Mesenchymal stem cell (in vitro differentiated cells and primary cell): ENCODE data around the gene KCNN4.

Experiments used
- DNase-seq: peaks from one replicate; pipeline ENCODE4 v3.0.0-alpha.2; 2013
- H2AFZ ChIP-seq: one replicate; pipeline ENCODE4 v1.6.1; 2013; ENCODE audit warnings: low read depth, mild to moderate bottlenecking, control low read depth, inconsistent platforms, low read length, moderate library complexity
- H2AK5ac ChIP-seq: 2 replicates; pipeline ENCODE4 v1.6.1; 2013; ENCODE audit warnings: low read length, moderate library complexity, mild to moderate bottlenecking, inconsistent platforms; ENCODE audit not compliant: severe bottlenecking
- H2BK120ac ChIP-seq: one replicate; pipeline ENCODE4 v1.6.1; 2013; ENCODE audit warnings: low read depth, mild to moderate bottlenecking, inconsistent platforms, low read length, moderate library complexity
- H2BK12ac ChIP-seq, 2 experiments: one replicate each; pipeline ENCODE4 v1.6.1; 2013; ENCODE audit warnings: inconsistent platforms in 2 of 2, low read length in 2 of 2, mild to moderate bottlenecking in 2 of 2, moderate library complexity in 2 of 2, control low read depth in 1 of 2
- H2BK15ac ChIP-seq: one replicate; pipeline ENCODE4 v1.6.1; 2013; ENCODE audit warnings: mild to moderate bottlenecking, low read depth, inconsistent platforms; ENCODE audit not compliant: poor library complexity, severe bottlenecking
- H2BK5ac ChIP-seq: 2 replicates; pipeline ENCODE4 v1.6.1; 2013; ENCODE audit warnings: low read depth, mild to moderate bottlenecking, low read length, control low read depth, inconsistent platforms; ENCODE audit not compliant: poor library complexity, severe bottlenecking
- H3K14ac ChIP-seq, 2 experiments: one replicate each; pipeline ENCODE4 v1.6.1; 2013; ENCODE audit warnings: inconsistent platforms in 2 of 2, low read length in 2 of 2, control low read depth in 1 of 2, mild to moderate bottlenecking in 1 of 2, moderate library complexity in 1 of 2
- H3K18ac ChIP-seq, 2 experiments: one replicate each; pipeline ENCODE4 v1.6.1; 2013; ENCODE audit warnings: inconsistent platforms in 2 of 2, low read length in 2 of 2, control low read depth in 1 of 2, low read depth in 1 of 2, mild to moderate bottlenecking in 1 of 2
- H3K23ac ChIP-seq, 2 experiments: one replicate each; pipeline ENCODE4 v1.6.1; 2013; ENCODE audit warnings: inconsistent platforms in 2 of 2, low read length in 2 of 2, mild to moderate bottlenecking in 2 of 2, moderate library complexity in 2 of 2, control low read depth in 1 of 2
- H3K27ac ChIP-seq: 2 replicates; pipeline ENCODE4 v1.5.1; 2013; ENCODE audit warnings: mild to moderate bottlenecking, moderate library complexity, low read length, control low read depth, inconsistent platforms; ENCODE audit not compliant: poor library complexity, severe bottlenecking
- H3K27me3 ChIP-seq, 2 experiments: 2 replicates each; pipeline versions ENCODE4 v1.6.1 to v1.7.0; 2013; ENCODE audit warnings: low read length in 2 of 2, mild to moderate bottlenecking in 2 of 2, moderate library complexity in 2 of 2, control low read depth in 1 of 2, inconsistent platforms in 1 of 2; ENCODE audit not compliant: control insufficient read depth in 1 of 2, insufficient read depth in 1 of 2
- H3K36me3 ChIP-seq, 2 experiments: 2 replicates each; pipeline versions ENCODE4 v1.6.1 to v1.7.0; 2013; ENCODE audit warnings: low read length in 2 of 2, control low read depth in 1 of 2, inconsistent platforms in 1 of 2, low read depth in 1 of 2, mild to moderate bottlenecking in 1 of 2; ENCODE audit not compliant: insufficient read depth in 2 of 2, control insufficient read depth in 1 of 2
- H3K4ac ChIP-seq, 2 experiments: one replicate each; pipeline ENCODE4 v1.6.1; 2013; ENCODE audit warnings: inconsistent platforms in 2 of 2, low read length in 2 of 2, mild to moderate bottlenecking in 2 of 2, moderate library complexity in 2 of 2, control low read depth in 1 of 2, low read depth in 1 of 2
- H3K4me1 ChIP-seq: 2 replicates; pipeline ENCODE4 v1.6.1; 2013; ENCODE audit warnings: low read depth, low read length, control low read depth; ENCODE audit not compliant: control insufficient read depth, insufficient read depth
- H3K4me2 ChIP-seq: 2 replicates; pipeline ENCODE4 v1.6.1; 2013; ENCODE audit warnings: low read length, mild to moderate bottlenecking, inconsistent platforms; ENCODE audit not compliant: poor library complexity, severe bottlenecking
- H3K4me3 ChIP-seq, 2 experiments: 2 replicates each; pipeline versions ENCODE4 v1.5.1 to v1.7.0; 2013; ENCODE audit warnings: low read length in 2 of 2, mild to moderate bottlenecking in 2 of 2, control low read depth in 1 of 2, low read depth in 1 of 2; ENCODE audit not compliant: insufficient read depth in 1 of 2
- H3K79me1 ChIP-seq: replicated peaks from 2 replicates; pipeline ENCODE4 v1.6.1; 2013; ENCODE audit warnings: mild to moderate bottlenecking, control low read depth, low read length, inconsistent platforms; ENCODE audit not compliant: poor library complexity, severe bottlenecking
- H3K9ac ChIP-seq: 2 replicates; pipeline ENCODE4 v1.7.0; 2013; ENCODE audit warnings: mild to moderate bottlenecking, low read length, moderate library complexity
- H3K9me3 ChIP-seq: 2 replicates; pipeline ENCODE4 v1.7.0; 2013; ENCODE audit warnings: mild to moderate bottlenecking, low read length; ENCODE audit not compliant: control insufficient read depth
- H4K8ac ChIP-seq: one replicate; pipeline ENCODE4 v1.6.1; 2013; ENCODE audit warnings: inconsistent platforms, mild to moderate bottlenecking, low read length, moderate library complexity
- H4K91ac ChIP-seq: one replicate; pipeline ENCODE4 v1.6.1; 2013; ENCODE audit warnings: mild to moderate bottlenecking, low read length, inconsistent platforms
- WGBS: methylation state at CpG from one replicate; pipeline ENCODE4 v1.1.7; 2013; ENCODE audit warnings: mixed read lengths; 5-methylcytosine and 5-hydroxymethylcytosine counted together

KCNN4 gene

DNA sequence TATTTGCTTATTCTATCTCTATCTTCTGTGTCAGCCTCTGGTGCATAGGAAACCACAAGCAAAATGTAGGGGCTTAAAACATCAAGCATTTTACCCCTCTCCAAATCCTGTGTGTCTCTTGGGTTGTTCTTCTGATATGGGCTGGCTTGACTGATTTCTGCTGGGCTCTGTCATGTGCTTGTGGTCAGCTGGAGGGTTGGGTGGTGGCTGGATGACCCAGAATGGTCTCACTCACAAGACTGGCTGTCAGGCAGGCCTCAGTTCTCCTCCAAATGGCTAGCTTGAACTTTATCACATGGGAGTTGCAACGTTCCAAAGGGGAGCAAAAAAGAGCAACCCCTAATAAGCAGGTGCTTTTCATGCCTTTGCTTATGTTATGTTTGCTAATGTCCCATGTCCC is 31.1 kb upstream of the KCNN4 start:
- no peak overlapping the region for H2BK12ac ChIP-seq
- no peak overlapping the region for H3K27ac ChIP-seq
- no peak overlapping the region for H3K14ac ChIP-seq
- no peak overlapping the region for H3K4me3 ChIP-seq
- no peak overlapping the region for H2BK5ac ChIP-seq
- H3K4ac ChIP-seq: no peak overlapping the region
- WGBS: 50% methylated on average over 1 of the region's 1 CpG
- H2AFZ ChIP-seq: no peak overlapping the region
- H3K9me3 ChIP-seq: no peaks in the 10 kb centered on the region
- H2BK15ac ChIP-seq: no peak overlapping the region
- H3K18ac ChIP-seq: no peak overlapping the region
- H3K4me1 ChIP-seq: no peaks in the 10 kb centered on the region
- no peak overlapping the region for H3K9ac ChIP-seq
- H3K27me3 ChIP-seq: peaks cover 9 to 21% of the 10 kb centered on the region in 2 experiments
- H2AK5ac ChIP-seq: no peak overlapping the region
- no peaks in the 10 kb centered on the region for H3K36me3 ChIP-seq
- DNase-seq: no peak
- no peak overlapping the region for H2BK120ac ChIP-seq
- no peak overlapping the region for H3K23ac ChIP-seq
- no peak overlapping the region for H3K4me2 ChIP-seq
- H4K8ac ChIP-seq: no peak overlapping the region
- no peaks in the 10 kb centered on the region for H3K79me1 ChIP-seq
- no peak overlapping the region for H4K91ac ChIP-seq

DNA sequence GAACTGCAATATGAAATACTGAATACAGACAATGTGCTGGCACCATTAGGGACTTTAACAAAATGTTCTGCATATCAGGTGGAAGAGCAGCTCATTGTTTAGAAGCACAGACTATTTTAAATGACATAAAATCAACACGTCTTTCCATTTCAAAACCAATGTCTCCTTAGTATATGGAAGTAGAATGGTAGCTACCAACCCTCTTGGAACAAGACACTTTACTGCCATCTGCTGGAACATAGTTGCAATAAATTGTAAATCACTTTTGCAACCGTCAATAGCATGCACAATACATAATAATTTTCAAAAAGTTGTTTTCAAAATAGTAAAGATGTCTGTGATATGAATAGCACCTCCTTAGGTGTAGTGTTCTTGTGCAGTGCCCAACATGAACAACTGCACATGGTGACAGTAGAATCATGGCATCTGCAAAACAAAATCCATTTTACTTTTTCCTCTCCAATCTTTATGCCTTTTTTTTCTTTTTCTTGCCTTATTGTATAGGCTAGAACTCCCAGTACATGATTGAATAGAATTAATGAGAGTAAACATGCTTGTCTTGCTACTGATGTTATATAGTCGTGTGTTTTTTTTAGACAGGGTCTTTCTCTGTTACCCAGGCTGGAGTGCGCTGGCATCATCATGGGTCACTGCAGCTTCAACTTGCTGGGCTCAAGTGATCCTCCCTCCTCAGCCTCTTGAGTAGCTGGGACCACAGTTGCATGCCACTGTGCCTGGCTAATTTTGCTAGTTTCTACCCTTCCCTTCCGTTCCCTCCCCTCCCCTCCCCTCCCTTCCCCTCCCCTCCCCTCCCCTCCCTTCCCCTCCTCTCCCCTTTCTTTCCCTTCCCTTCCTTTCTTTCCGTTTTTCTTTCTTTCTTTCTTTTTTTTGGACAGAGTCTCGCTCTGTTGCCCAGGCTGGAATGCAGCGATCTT is 29.3 kb upstream of the KCNN4 start:
- H2BK5ac ChIP-seq: no peak overlapping the region
- H3K36me3 ChIP-seq: no peaks in the 10 kb centered on the region
- H3K14ac ChIP-seq: no peak overlapping the region
- no peak overlapping the region for H3K27ac ChIP-seq
- H4K8ac ChIP-seq: no peak overlapping the region
- no peak overlapping the region for H2BK12ac ChIP-seq
- H3K4me2 ChIP-seq: no peak overlapping the region
- peak; percentile 66 for DNase-seq
- H3K23ac ChIP-seq: no peak overlapping the region
- H2AK5ac ChIP-seq: no peak overlapping the region
- peaks cover 15 to 21% of the 10 kb centered on the region in 2 experiments for H3K27me3 ChIP-seq
- no peak overlapping the region for H3K4me3 ChIP-seq
- WGBS: 40% methylated on average over 6 of the region's 8 CpGs
- H3K9ac ChIP-seq: no peak overlapping the region
- no peak overlapping the region for H2BK120ac ChIP-seq
- no peak overlapping the region for H2AFZ ChIP-seq
- H3K79me1 ChIP-seq: no peaks in the 10 kb centered on the region
- H3K18ac ChIP-seq: no peak overlapping the region
- no peaks in the 10 kb centered on the region for H3K4me1 ChIP-seq
- no peaks in the 10 kb centered on the region for H3K9me3 ChIP-seq
- H4K91ac ChIP-seq: no peak overlapping the region
- H2BK15ac ChIP-seq: no peak overlapping the region
- no peak overlapping the region for H3K4ac ChIP-seq

DNA sequence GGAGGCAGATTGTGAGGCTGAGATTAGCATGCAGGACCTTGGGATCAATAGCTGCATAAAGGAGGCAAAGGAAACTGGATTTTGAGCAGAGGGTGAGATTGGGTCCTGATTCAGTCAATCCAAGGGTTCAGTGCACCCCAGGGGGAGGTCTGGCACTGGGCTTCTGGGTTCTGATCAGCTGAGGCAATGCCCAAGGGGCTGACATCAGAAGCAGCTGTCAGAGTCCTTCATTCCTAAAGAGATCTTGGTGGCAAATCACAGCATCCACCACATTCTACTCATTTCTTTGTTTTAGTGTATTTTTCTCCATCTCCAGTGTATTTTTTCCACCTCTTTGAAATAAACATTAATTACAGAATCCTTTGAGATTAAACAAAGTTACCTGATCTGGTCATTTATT is 26.9 kb upstream of the KCNN4 start:
- H4K8ac ChIP-seq: no peak overlapping the region
- no peak overlapping the region for H2AFZ ChIP-seq
- H3K4me2 ChIP-seq: no peak overlapping the region
- H2AK5ac ChIP-seq: no peak overlapping the region
- no peak overlapping the region for H3K18ac ChIP-seq
- H3K14ac ChIP-seq: no peak overlapping the region
- no peak overlapping the region for H2BK15ac ChIP-seq
- no peak overlapping the region for H3K4me3 ChIP-seq
- no peak overlapping the region for H3K4ac ChIP-seq
- no peak overlapping the region for H4K91ac ChIP-seq
- no peaks in the 10 kb centered on the region for H3K79me1 ChIP-seq
- peaks cover 10 to 15% of the 10 kb centered on the region in 2 experiments for H3K27me3 ChIP-seq
- no peak overlapping the region for H2BK120ac ChIP-seq
- H3K9me3 ChIP-seq: no peaks in the 10 kb centered on the region
- no peaks in the 10 kb centered on the region for H3K4me1 ChIP-seq
- H3K9ac ChIP-seq: no peak overlapping the region
- no peaks in the 10 kb centered on the region for H3K36me3 ChIP-seq
- no peak overlapping the region for H3K23ac ChIP-seq
- H3K27ac ChIP-seq: no peak overlapping the region
- no peak overlapping the region for H2BK12ac ChIP-seq
- DNase-seq: no peak
- no peak overlapping the region for H2BK5ac ChIP-seq

DNA sequence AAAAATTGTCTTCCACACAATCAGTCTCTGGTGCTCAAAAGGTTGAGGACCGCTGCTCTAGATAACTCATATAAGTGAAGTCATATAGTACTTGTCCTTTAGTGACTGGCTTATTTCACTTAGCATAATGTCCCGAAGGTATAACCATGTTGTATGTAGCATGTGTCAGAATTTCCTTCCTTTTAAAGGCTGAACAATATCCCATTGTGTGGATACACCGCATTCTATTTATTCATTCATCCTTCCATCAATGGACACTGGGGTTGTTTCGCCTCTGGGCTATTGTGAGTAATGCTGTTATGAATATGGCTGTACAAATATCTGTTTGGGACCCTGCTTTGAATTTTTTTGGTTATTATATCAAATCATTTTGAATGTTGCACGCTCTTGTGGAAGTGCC is 26.1 kb upstream of the KCNN4 start:
- no peak overlapping the region for H4K91ac ChIP-seq
- DNase-seq: no peak
- 81% methylated on average over 3 of the region's 5 CpGs for WGBS
- H2BK12ac ChIP-seq: no peak overlapping the region
- H3K27me3 ChIP-seq: peaks cover 8 to 13% of the 10 kb centered on the region in 2 experiments
- H3K27ac ChIP-seq: no peak overlapping the region
- no peak overlapping the region for H2BK15ac ChIP-seq
- no peaks in the 10 kb centered on the region for H3K79me1 ChIP-seq
- no peaks in the 10 kb centered on the region for H3K4me1 ChIP-seq
- H3K14ac ChIP-seq: no peak overlapping the region
- no peaks in the 10 kb centered on the region for H3K9me3 ChIP-seq
- H3K4ac ChIP-seq: no peak overlapping the region
- no peak overlapping the region for H2AFZ ChIP-seq
- no peak overlapping the region for H3K4me2 ChIP-seq
- H2BK120ac ChIP-seq: no peak overlapping the region
- no peak overlapping the region for H2BK5ac ChIP-seq
- no peak overlapping the region for H3K18ac ChIP-seq
- H4K8ac ChIP-seq: no peak overlapping the region
- no peaks in the 10 kb centered on the region for H3K36me3 ChIP-seq
- no peak overlapping the region for H3K9ac ChIP-seq
- H3K4me3 ChIP-seq: no peak overlapping the region
- H2AK5ac ChIP-seq: no peak overlapping the region
- no peak overlapping the region for H3K23ac ChIP-seq
